HUES64 (cell line): ENCODE measurements around the gene PPP1R15B.

Experiments
- H3K27ac ChIP-seq: 2 replicates; pipeline ENCODE4 v1.7.0; 2013; ENCODE audit warnings: low read depth, low read length, inconsistent platforms
- H3K27me3 ChIP-seq: 2 replicates; pipeline ENCODE4 v1.6.1; 2013; ENCODE audit warnings: mild to moderate bottlenecking, low read length; ENCODE audit not compliant: insufficient read depth
- H3K36me3 ChIP-seq: 2 replicates; pipeline ENCODE4 v1.6.1; 2013; ENCODE audit warnings: mild to moderate bottlenecking, low read length; ENCODE audit not compliant: insufficient read depth
- H3K4me1 ChIP-seq: 2 replicates; pipeline ENCODE4 v1.6.1; 2013; ENCODE audit warnings: mild to moderate bottlenecking, low read length, moderate library complexity; ENCODE audit not compliant: insufficient read depth
- H3K4me3 ChIP-seq: 2 replicates; pipeline ENCODE4 v1.5.1; 2013; ENCODE audit warnings: mild to moderate bottlenecking, low read length, moderate library complexity
- H3K9ac ChIP-seq: 2 replicates; pipeline ENCODE4 v1.6.1; 2013; ENCODE audit warnings: mild to moderate bottlenecking, low read depth, low read length
- H3K9me3 ChIP-seq: 2 replicates; pipeline ENCODE4 v1.6.1; 2013; ENCODE audit warnings: low read depth, low read length; ENCODE audit not compliant: insufficient read depth
- WGBS: fragments of 150-250, 120-280 bp; methylation state at CpG from one replicate; pipeline ENCODE4 v1.1.7; 2013; ENCODE audit warnings: missing lambda C conversion rate; 5-methylcytosine and 5-hydroxymethylcytosine counted together

The PPP1R15B gene

GRCh38 chr1:204407295-204407971 is 4.2 kb downstream of the PPP1R15B start:
- Histone ChIP-seq H3K36me3 (peaks cover 65% of the 10 kb centered on the region), H3K4me1 (no peaks in the 10 kb centered on the region), H3K27ac (no peak overlapping the region), H3K9me3 (no peaks in the 10 kb centered on the region), H3K27me3 (no peaks in the 10 kb centered on the region), H3K9ac (peak overlapping the region; percentile 83), H3K4me3 (peak overlapping the region; percentile 77)
- 20% methylated on average over 2 of the region's 3 CpGs for whole genome bisulfite sequencing

GRCh38 chr1:204406621-204407020 is 5.0 kb downstream of the PPP1R15B start:
- H3K9ac ChIP-seq: no peak overlapping the region
- WGBS: 92% methylated on average over 3 of the region's 4 CpGs
- H3K27ac ChIP-seq: no peak overlapping the region
- peak overlapping the region; percentile 77 for H3K4me3 ChIP-seq
- peaks cover 65% of the 10 kb centered on the region for H3K36me3 ChIP-seq
- H3K9me3 ChIP-seq: no peaks in the 10 kb centered on the region
- no peaks in the 10 kb centered on the region for H3K27me3 ChIP-seq
- no peaks in the 10 kb centered on the region for H3K4me1 ChIP-seq

- 91% methylated on average over 2 of the region's 2 CpGs for WGBS
- Histone ChIP-seq H3K27ac (no peak overlapping the region), H3K4me1 (no peaks in the 10 kb centered on the region), H3K4me3 (0 out of 2 replicates have a peak overlapping the region, but pooled peaks have one; percentile 77), H3K27me3 (no peaks in the 10 kb centered on the region), H3K9me3 (no peaks in the 10 kb centered on the region), H3K9ac (no peak overlapping the region), H3K36me3 (peaks cover 65% of the 10 kb centered on the region)
These were observed 5.6 kb downstream of the PPP1R15B start for GRCh38 chr1:204405988-204406387.

GRCh38 chr1:204404629-204405028 is 7.0 kb downstream of the PPP1R15B start:
- Histone ChIP-seq H3K9me3 (no peaks in the 10 kb centered on the region), H3K27ac (no peak overlapping the region), H3K9ac (no peak overlapping the region), H3K27me3 (no peaks in the 10 kb centered on the region), H3K4me1 (no peaks in the 10 kb centered on the region), H3K36me3 (peaks cover 68% of the 10 kb centered on the region), H3K4me3 (no peak overlapping the region)
- 92% methylated on average over 2 of the region's 2 CpGs for WGBS

- no peak overlapping the region for H3K4me3 ChIP-seq
- no peaks in the 10 kb centered on the region for H3K27me3 ChIP-seq
- no peaks in the 10 kb centered on the region for H3K9me3 ChIP-seq
- H3K4me1 ChIP-seq: no peaks in the 10 kb centered on the region
- no peak overlapping the region for H3K27ac ChIP-seq
- 93% methylated on average over 4 of the region's 4 CpGs for WGBS
- no peak overlapping the region for H3K9ac ChIP-seq
- H3K36me3 ChIP-seq: peaks cover 65% of the 10 kb centered on the region
These were observed 9.2 kb downstream of the PPP1R15B start for GRCh38 chr1:204402391-204402790.

- Histone ChIP-seq H3K4me3 (no peak overlapping the region), H3K27ac (no peak overlapping the region), H3K9me3 (no peaks in the 10 kb centered on the region), H3K36me3 (peaks cover 61% of the 10 kb centered on the region), H3K9ac (no peak overlapping the region), H3K4me1 (no peaks in the 10 kb centered on the region), H3K27me3 (no peaks in the 10 kb centered on the region)
- 90% methylated on average over 3 of the region's 3 CpGs for WGBS
These were observed 9.9 kb downstream of the PPP1R15B start for GRCh38 chr1:204401730-204402129.

- Histone ChIP-seq H3K9me3 (no peaks in the 10 kb centered on the region), H3K36me3 (peaks cover 53% of the 10 kb centered on the region), H3K9ac (no peak overlapping the region), H3K27me3 (no peaks in the 10 kb centered on the region), H3K4me1 (no peaks in the 10 kb centered on the region), H3K27ac (no peak overlapping the region), H3K4me3 (no peak overlapping the region)
- 88% methylated on average over 4 of the region's 6 CpGs for WGBS
These were observed 10.6 kb downstream of the PPP1R15B start for GRCh38 chr1:204400882-204401510.

GRCh38 chr1:204398197-204399125 is 13.2 kb downstream of the PPP1R15B start:
- Histone ChIP-seq H3K9ac (no peak overlapping the region), H3K4me1 (no peaks in the 10 kb centered on the region), H3K36me3 (peaks cover 28% of the 10 kb centered on the region), H3K27me3 (no peaks in the 10 kb centered on the region), H3K27ac (no peak overlapping the region), H3K4me3 (no peak overlapping the region), H3K9me3 (no peaks in the 10 kb centered on the region)
- WGBS: 78% methylated on average over 6 of the region's 7 CpGs

- Histone ChIP-seq H3K4me1 (no peaks in the 10 kb centered on the region), H3K27ac (no peak overlapping the region), H3K4me3 (no peak overlapping the region), H3K9me3 (no peaks in the 10 kb centered on the region), H3K27me3 (no peaks in the 10 kb centered on the region; the same call in 1 of the 2 replicates), H3K9ac (no peak overlapping the region), H3K36me3 (peaks cover 21% of the 10 kb centered on the region)
- 92% methylated on average over 4 of the region's 4 CpGs for WGBS
These were observed 15.5 kb downstream of the PPP1R15B start for GRCh38 chr1:204396015-204396583.

- no peaks in the 10 kb centered on the region for H3K36me3 ChIP-seq
- no peak overlapping the region for H3K9ac ChIP-seq
- no peak overlapping the region for H3K27ac ChIP-seq
- no peaks in the 10 kb centered on the region; the same call in 1 of the 2 replicates for H3K27me3 ChIP-seq
- no peak overlapping the region for H3K4me3 ChIP-seq
- H3K4me1 ChIP-seq: no peaks in the 10 kb centered on the region
- H3K9me3 ChIP-seq: no peaks in the 10 kb centered on the region
These were observed 20.0 kb downstream of the PPP1R15B start for GRCh38 chr1:204391629-204392028.
